H1 (cell line): Measurements from ENCODE around the gene ARHGEF4. TPM values are rescaled to one million over a fixed set of nuclear protein-coding genes. Genes with fewer than 3 reads are reported as not detected.

Source experiments
- polyA plus RNA-seq, 7 experiments: library from polyadenylated mRNA; depleted of rRNA in 3 of 7; stranded (reverse) in 5 of 7; unstranded in 2 of 7; fragments of >200 nt in 5 of 7; fragments of 200-250 nt in 2 of 7; gene quantifications; 1 replicate in 5 of 7; 2 replicates in 1 of 7; 4 replicates in 1 of 7; pipeline versions ENCODE4 v1.2.1 to v1.2.3, GENCODE V29; 2011 to 2013; ENCODE audit warnings: missing spikeins in 2 of 7, mixed read lengths in 2 of 7
- total RNA-seq: library from RNA; stranded (reverse); fragmentation: NEBNext Ultra II Directional; extraction: Animal tissue kit (Norgen Biotek cat#: 25700); gene quantifications from 2 replicates; pipeline ENCODE4 v1.2.1, GENCODE V29; 2021
- TF ChIP-seq, protein P1 (sequence below): fragments of 300-600 bp; sonication (generic); IDR thresholded peaks from 2 replicates; pipeline ENCODE4 v1.7.1; 2012; ENCODE audit warnings: low read length, moderate library complexity, mild to moderate bottlenecking, inconsistent platforms; ENCODE audit not compliant: insufficient replicate concordance

ARHGEF4 gene
- total and polyA plus RNA-seq, 2 of the 8 experiments (the other 6 are each of a cell fraction or from before 2014, with no cell fraction given) = 10.6 to 14.6 TPM

GRCh38 chr2:131050896-131051295 is 214.2 kb downstream of the ARHGEF4 start (continued):
- TF ChIP-seq, protein P1, sequence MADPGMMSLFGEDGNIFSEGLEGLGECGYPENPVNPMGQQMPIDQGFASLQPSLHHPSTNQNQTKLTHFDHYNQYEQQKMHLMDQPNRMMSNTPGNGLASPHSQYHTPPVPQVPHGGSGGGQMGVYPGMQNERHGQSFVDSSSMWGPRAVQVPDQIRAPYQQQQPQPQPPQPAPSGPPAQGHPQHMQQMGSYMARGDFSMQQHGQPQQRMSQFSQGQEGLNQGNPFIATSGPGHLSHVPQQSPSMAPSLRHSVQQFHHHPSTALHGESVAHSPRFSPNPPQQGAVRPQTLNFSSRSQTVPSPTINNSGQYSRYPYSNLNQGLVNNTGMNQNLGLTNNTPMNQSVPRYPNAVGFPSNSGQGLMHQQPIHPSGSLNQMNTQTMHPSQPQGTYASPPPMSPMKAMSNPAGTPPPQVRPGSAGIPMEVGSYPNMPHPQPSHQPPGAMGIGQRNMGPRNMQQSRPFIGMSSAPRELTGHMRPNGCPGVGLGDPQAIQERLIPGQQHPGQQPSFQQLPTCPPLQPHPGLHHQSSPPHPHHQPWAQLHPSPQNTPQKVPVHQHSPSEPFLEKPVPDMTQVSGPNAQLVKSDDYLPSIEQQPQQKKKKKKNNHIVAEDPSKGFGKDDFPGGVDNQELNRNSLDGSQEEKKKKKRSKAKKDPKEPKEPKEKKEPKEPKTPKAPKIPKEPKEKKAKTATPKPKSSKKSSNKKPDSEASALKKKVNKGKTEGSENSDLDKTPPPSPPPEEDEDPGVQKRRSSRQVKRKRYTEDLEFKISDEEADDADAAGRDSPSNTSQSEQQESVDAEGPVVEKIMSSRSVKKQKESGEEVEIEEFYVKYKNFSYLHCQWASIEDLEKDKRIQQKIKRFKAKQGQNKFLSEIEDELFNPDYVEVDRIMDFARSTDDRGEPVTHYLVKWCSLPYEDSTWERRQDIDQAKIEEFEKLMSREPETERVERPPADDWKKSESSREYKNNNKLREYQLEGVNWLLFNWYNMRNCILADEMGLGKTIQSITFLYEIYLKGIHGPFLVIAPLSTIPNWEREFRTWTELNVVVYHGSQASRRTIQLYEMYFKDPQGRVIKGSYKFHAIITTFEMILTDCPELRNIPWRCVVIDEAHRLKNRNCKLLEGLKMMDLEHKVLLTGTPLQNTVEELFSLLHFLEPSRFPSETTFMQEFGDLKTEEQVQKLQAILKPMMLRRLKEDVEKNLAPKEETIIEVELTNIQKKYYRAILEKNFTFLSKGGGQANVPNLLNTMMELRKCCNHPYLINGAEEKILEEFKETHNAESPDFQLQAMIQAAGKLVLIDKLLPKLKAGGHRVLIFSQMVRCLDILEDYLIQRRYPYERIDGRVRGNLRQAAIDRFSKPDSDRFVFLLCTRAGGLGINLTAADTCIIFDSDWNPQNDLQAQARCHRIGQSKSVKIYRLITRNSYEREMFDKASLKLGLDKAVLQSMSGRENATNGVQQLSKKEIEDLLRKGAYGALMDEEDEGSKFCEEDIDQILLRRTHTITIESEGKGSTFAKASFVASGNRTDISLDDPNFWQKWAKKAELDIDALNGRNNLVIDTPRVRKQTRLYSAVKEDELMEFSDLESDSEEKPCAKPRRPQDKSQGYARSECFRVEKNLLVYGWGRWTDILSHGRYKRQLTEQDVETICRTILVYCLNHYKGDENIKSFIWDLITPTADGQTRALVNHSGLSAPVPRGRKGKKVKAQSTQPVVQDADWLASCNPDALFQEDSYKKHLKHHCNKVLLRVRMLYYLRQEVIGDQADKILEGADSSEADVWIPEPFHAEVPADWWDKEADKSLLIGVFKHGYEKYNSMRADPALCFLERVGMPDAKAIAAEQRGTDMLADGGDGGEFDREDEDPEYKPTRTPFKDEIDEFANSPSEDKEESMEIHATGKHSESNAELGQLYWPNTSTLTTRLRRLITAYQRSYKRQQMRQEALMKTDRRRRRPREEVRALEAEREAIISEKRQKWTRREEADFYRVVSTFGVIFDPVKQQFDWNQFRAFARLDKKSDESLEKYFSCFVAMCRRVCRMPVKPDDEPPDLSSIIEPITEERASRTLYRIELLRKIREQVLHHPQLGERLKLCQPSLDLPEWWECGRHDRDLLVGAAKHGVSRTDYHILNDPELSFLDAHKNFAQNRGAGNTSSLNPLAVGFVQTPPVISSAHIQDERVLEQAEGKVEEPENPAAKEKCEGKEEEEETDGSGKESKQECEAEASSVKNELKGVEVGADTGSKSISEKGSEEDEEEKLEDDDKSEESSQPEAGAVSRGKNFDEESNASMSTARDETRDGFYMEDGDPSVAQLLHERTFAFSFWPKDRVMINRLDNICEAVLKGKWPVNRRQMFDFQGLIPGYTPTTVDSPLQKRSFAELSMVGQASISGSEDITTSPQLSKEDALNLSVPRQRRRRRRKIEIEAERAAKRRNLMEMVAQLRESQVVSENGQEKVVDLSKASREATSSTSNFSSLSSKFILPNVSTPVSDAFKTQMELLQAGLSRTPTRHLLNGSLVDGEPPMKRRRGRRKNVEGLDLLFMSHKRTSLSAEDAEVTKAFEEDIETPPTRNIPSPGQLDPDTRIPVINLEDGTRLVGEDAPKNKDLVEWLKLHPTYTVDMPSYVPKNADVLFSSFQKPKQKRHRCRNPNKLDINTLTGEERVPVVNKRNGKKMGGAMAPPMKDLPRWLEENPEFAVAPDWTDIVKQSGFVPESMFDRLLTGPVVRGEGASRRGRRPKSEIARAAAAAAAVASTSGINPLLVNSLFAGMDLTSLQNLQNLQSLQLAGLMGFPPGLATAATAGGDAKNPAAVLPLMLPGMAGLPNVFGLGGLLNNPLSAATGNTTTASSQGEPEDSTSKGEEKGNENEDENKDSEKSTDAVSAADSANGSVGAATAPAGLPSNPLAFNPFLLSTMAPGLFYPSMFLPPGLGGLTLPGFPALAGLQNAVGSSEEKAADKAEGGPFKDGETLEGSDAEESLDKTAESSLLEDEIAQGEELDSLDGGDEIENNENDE = no peak
